Bronchial epithelial cell (primary cell): Measurements from ENCODE around the gene NACA2. TPM values are rescaled to one million over a fixed set of nuclear protein-coding genes. Genes with fewer than 3 reads are reported as not detected.
"Not testable (repeated sequence)": the region's sequence is repeated elsewhere in the genome, so short reads cannot be mapped to it uniquely, and the experiment has no call there.

Experiments
- DNase-seq: peaks from one replicate; pipeline ENCODE4 v3.0.0-alpha.2; 2010; ENCODE audit warnings: low read depth
- FAIRE-seq: peaks from 2 replicates; lab custom pipeline; 2011; peaks lifted over from hg19 to GRCh38; lab: Jason Lieb, UNC
- H3K27me3 ChIP-seq: 2 replicates; pipeline ENCODE4 v1.5.1; 2011; ENCODE audit warnings: low read length; ENCODE audit not compliant: control insufficient read depth, insufficient read depth
- H3K36me3 ChIP-seq: 2 replicates; pipeline ENCODE4 v1.5.1; 2011; ENCODE audit warnings: low read length; ENCODE audit not compliant: control insufficient read depth, insufficient read depth
- H3K4me3 ChIP-seq: 2 replicates; pipeline ENCODE4 v1.5.1; 2011; ENCODE audit warnings: mild to moderate bottlenecking, low read depth, low read length, control low read depth
- total RNA-seq: library from RNA; depleted of rRNA; stranded (reverse); fragments of >200 nt; gene quantifications from 2 replicates; pipeline ENCODE4 v1.2.1, GENCODE V29; 2014
- TF ChIP-seq, protein P1 (sequence below): IDR thresholded peaks from 2 replicates; pipeline ENCODE4 v1.5.1; 2011; ENCODE audit warnings: mild to moderate bottlenecking, moderate library complexity, low read length, control low read depth, inconsistent platforms; ENCODE audit not compliant: insufficient read depth, severe bottlenecking

The NACA2 gene
- total RNA-seq, 1 donor from 2014 or later = not detected

GRCh38 chr17:61555127-61555566 is 35.9 kb downstream of the NACA2 start:
- DNase-seq (no peak), FAIRE-seq (no peak)
- no peak overlapping the region for H3K4me3 ChIP-seq
- TF ChIP-seq, protein P1, sequence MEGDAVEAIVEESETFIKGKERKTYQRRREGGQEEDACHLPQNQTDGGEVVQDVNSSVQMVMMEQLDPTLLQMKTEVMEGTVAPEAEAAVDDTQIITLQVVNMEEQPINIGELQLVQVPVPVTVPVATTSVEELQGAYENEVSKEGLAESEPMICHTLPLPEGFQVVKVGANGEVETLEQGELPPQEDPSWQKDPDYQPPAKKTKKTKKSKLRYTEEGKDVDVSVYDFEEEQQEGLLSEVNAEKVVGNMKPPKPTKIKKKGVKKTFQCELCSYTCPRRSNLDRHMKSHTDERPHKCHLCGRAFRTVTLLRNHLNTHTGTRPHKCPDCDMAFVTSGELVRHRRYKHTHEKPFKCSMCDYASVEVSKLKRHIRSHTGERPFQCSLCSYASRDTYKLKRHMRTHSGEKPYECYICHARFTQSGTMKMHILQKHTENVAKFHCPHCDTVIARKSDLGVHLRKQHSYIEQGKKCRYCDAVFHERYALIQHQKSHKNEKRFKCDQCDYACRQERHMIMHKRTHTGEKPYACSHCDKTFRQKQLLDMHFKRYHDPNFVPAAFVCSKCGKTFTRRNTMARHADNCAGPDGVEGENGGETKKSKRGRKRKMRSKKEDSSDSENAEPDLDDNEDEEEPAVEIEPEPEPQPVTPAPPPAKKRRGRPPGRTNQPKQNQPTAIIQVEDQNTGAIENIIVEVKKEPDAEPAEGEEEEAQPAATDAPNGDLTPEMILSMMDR = no peak
- H3K27me3 ChIP-seq = peaks cover 5% of the 10 kb centered on the region
- H3K36me3 ChIP-seq = no peaks in the 10 kb centered on the region

- Histone ChIP-seq H3K4me3 (no peak overlapping the region), H3K36me3 (no peaks in the 10 kb centered on the region), H3K27me3 (peaks cover 5% of the 10 kb centered on the region)
- TF ChIP-seq, protein P1 = no peak
- DNase-seq (no peak), FAIRE-seq (no peak)
Measured at GRCh38 chr17:61554209-61554608, 36.8 kb downstream of the NACA2 start.

DNA sequence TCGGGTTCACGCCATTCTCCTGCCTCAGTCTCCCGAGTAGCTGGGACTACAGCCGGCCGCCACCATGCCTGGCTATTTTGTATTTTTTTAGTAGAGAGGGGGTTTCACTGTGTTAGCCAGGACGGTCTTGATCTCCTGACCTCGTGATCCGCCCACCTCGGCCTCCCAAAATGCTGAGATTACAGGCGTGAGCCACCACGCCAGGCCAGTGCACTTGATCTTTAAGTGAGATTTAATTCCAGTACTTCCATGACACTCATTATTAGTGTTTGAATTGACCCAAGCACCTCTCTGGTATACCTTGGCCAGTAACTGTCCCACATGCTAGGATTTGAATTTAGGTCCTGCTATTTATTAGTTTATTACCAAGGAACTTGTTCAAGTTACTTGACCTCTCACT is 38.5 kb downstream of the NACA2 start:
- not testable (repeated sequence) for H3K27me3 ChIP-seq, DNase-seq, H3K36me3 ChIP-seq, FAIRE-seq, H3K4me3 ChIP-seq

DNA sequence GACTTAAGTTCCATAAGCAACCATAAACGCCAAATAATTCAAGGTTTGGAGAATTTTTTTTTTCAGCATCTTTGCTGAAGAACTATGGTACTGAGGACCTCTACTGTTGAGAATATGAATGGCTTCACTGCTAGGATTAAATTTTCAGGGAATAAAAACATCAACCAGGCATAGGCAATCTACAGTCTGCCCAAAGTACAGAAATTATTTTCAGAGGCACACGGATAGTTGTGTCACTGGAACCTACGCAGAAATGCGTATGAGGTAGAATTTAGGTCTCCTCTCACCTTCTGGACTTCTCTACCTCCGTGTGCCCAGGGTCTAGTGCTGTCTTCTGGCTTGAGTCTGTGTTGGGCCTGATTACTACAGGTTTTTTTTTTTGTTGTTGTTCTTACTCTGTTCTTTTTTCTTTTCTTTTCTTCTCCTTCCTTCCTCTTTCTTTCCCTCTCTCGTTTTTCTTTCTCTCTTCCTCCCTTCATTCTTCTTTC is 39.7 kb downstream of the NACA2 start:
- DNase-seq (peak; percentile 37), FAIRE-seq (no peak)
- H3K27me3 ChIP-seq = peaks cover 3% of the 10 kb centered on the region
- TF ChIP-seq, protein P1 = peak; percentile 38
- H3K4me3 ChIP-seq = no peak overlapping the region
- no peaks in the 10 kb centered on the region for H3K36me3 ChIP-seq

- no peak for FAIRE-seq
- TF ChIP-seq, protein P1 = no peak
Measured at GRCh38 chr17:61547113-61547512, 43.9 kb downstream of the NACA2 start.

DNA sequence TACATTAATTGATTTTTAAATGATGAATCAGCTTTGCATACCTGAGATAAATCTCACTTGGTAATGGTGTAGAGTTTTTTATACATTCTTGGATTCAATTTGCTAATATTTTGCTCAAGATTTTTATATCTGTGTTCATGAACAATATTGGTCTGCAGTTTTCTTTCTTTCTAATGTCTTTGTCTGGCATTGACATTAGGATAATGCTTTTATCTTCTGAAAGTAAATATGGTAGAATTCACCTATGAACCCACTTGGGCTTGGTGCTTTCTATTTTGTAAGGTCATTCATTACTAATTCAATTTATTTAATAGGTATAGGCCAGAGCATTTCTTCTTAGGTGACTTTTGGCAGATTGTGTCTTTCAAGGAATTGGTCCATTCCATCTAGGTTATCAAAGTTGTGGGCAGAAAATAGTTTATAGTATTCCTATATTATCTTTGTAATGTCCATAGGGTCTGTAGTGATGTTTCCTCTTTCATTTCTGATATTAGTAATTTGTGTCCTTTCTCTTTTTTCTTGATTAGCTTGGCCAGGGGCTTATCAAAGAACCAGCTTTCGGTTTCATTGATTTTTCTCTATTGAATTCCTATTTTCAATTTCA is 45.6 kb downstream of the NACA2 start:
- H3K36me3 ChIP-seq = no peaks in the 10 kb centered on the region
- H3K27me3 ChIP-seq = no peaks in the 10 kb centered on the region
- no peak for FAIRE-seq
- TF ChIP-seq, protein P1 = no peak
- DNase-seq = no peak
- no peak overlapping the region for H3K4me3 ChIP-seq

More at GRCh38 chr17:61547113-61547512, 43.9 kb downstream of the NACA2 start:
- Histone ChIP-seq H3K4me3 (no peak overlapping the region), H3K27me3 (no peaks in the 10 kb centered on the region), H3K36me3 (no peaks in the 10 kb centered on the region)
- DNase-seq = no peak
